ENCODE measurements around the gene CCRL2.

GRCh38 chr3:46386205-46386604, 20.9 kb upstream of the CCRL2 start:
- TF ChIP-seq CTCF (IDR thresholded peaks at IDR 0.05) (no peak), POLR2A (IDR thresholded peaks at IDR 0.05) (no peak)

Measured in heart left ventricle (tissue), 13 donors.